ENCODE data around the gene SP7. TPM values are rescaled to one million over a fixed set of nuclear protein-coding genes. Genes with fewer than 3 reads are reported as not detected.

SP7 gene
- not detected in 5 replicates for total RNA-seq (2022; extraction: Qiagen RNA extraction; ENCODE audit: low read depth)

DNA sequence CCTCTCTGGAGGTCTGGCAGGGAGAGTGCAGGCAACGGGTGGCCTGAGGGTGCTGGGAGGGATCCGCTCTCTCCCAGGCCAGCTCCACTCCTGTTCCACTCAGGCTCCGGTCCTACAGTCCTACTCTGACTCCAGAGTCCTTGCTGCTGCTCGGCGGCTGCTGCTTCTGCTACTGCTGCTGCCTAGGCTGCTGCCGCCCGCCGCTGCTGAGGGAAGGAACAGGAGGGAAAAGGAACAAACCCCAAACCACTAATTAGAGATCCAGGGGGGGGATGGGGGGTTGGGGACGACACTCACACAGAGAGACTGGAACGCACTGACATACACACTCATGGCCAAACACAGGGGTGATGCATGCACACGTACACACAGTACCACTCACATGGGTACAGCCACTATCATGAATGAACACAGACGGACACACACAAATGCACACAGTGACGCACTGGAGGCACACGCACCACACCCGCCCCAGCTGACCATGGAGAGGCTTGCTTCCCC is at the start of gene SP7:
SP7 (minus strand) TSS at position 174 of the 501 bp plus-strand sequence. CDS start 708 bp downstream, outside the sequence.

DNA sequence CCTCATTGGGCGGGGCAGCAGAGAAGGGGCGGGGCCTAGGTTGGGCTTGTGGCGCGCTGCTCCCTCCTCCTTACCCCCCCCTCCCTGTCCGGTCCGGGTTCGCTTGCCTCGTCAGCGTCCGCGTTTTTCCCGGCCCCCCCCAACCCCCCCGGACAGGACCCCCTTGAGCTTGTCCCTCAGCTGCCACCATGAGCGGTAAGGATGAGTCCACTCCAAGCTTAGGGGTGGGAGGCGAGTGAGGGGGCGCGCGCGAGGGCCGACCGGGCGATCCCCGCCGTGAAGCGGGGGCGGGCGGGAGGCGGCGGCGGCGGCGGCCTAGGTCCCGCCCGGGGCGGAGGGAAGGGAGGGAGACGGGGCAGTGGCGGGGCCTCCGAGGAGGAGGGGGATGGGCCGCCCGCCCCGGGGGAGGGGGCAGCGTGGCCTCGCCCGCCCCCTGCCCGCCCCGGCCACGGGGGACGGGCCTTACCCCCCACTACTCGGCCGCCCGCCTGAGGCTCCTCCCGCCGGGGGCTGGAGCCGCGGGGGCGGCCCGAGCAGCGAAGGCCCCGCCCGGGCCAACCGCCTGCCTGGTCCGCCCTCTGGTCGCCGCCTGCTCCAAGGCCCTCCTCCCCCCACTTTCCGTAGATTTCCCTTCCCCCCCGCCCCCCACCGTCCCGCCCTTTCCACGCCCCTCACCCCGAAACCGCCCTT is 44.1 kb upstream of the SP7 start, which contains the start of gene SP1:
SP1 (plus strand) TSS at position 73 of the 690 bp plus-strand sequence; CDS start at position 189, 116 bp downstream.

DNA sequence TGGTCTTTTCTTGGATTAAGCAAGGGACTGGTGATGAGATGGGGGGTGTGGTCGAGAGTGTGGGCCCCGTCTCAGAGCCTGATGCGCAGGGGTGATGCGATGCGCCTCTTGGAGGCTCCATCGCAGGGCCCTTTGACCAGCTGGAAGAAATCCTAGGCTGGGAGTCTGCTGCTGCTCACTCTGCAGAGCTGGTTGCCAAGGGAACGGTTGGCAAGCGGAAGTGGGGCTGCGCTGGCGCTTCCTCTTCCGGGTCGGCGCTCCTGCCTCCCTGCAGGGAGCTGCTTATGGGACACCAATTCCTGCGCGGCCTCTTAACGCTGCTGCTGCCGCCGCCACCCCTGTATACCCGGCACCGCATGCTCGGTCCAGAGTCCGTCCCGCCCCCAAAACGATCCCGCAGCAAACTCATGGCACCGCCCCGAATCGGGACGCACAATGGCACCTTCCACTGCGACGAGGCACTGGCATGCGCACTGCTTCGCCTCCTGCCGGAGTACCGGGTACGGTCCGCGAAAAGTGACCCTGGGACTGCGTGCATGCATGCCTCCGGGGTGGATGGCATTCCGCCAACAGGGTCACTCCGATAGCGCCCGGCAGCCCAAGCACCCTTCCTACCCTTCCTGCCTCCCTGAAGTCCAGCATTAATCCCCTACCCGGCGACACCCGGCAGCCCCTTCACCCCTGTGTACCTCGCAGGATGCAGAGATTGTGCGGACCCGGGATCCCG is 36.5 kb downstream of the SP7 start, which contains the start of gene MYG1:
MYG1 (plus strand) TSS at position 242 of the 727 bp plus-strand sequence; CDS start at position 285, 43 bp downstream.

DNA sequence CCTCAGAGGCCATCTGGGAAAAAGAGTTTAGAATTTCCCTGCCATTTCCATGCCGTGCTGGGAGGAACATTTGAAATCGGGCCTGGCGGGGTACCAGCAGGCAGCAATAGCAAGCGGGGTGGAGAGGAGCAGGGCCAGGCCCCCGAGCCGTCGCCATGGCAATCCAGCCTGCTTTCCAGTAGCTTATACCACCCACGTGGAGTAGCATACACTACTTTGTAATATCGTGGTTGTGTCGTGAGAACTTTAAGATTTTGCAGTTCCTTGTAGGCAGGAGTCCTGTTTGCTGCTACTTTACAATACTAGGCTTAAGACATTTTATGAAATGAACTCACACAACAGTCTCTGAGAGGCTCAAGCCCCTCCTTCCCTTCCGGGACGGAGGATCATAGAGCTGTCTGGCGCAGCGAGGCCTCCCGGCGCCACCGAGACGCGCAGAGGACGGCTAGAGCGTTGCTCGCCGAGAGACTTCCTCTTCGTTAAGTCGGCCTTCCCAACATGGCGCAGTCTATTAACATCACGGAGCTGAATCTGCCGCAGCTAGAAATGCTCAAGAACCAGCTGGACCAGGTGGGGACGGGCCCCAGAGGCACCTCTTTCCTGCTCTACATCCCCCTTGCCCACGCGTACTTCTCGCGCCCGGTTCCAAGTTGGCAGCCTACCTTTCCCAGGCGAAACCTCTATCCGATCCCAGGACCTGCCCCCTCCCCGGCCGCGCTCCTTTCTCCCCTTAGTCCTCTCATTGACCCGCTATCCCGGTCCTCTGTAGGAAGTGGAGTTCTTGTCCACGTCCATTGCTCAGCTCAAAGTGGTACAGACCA is 40.9 kb downstream of the SP7 start, which contains the start of gene PFDN5:
PFDN5 (plus strand) TSS at position 473 of the 821 bp plus-strand sequence; CDS start at position 499, 26 bp downstream.

Other genes with a start within 250 kb of the SP7 start
- gene IGFBP6, start 238.7 kb downstream of the SP7 start, total RNA-seq (2022; extraction: Qiagen RNA extraction; ENCODE audit: low read depth) = 169 to 240 TPM (median 226 TPM) in 5 replicates
- 0.10 to 0.26 TPM (median 0.19 TPM) in 5 replicates for gene SOAT2, start 232.9 kb downstream of the SP7 start, total RNA-seq (2022; extraction: Qiagen RNA extraction; ENCODE audit: low read depth)
- 14.5 to 21.4 TPM (median 19.3 TPM) in 5 replicates for gene ZNF740, start 155.6 kb downstream of the SP7 start, total RNA-seq (2022; extraction: Qiagen RNA extraction; ENCODE audit: low read depth)
- 4.8 to 7.0 TPM (median 5.0 TPM) in 5 replicates for gene CSAD, start 155.4 kb downstream of the SP7 start, total RNA-seq (2022; extraction: Qiagen RNA extraction; ENCODE audit: low read depth)
- 0.26 to 0.47 TPM (median 0.31 TPM) in 5 replicates for gene ITGB7, start 129.1 kb downstream of the SP7 start, total RNA-seq (2022; extraction: Qiagen RNA extraction; ENCODE audit: low read depth)
- gene RARG, start 104.1 kb downstream of the SP7 start, total RNA-seq (2022; extraction: Qiagen RNA extraction; ENCODE audit: low read depth) = 24.4 to 34.3 TPM (median 29.3 TPM) in 5 replicates
- 15.6 to 25.1 TPM (median 20.0 TPM) in 5 replicates for gene ESPL1, start 68.1 kb downstream of the SP7 start, total RNA-seq (2022; extraction: Qiagen RNA extraction; ENCODE audit: low read depth)
- 495 to 550 TPM (median 496 TPM) in 5 replicates for gene PFDN5, start 40.8 kb downstream of the SP7 start, total RNA-seq (2022; extraction: Qiagen RNA extraction; ENCODE audit: low read depth)
- gene MYG1, start 36.7 kb downstream of the SP7 start, total RNA-seq (2022; extraction: Qiagen RNA extraction; ENCODE audit: low read depth) = 85.4 to 102 TPM (median 93.8 TPM) in 5 replicates
- gene AAAS, start 14.7 kb downstream of the SP7 start, total RNA-seq (2022; extraction: Qiagen RNA extraction; ENCODE audit: low read depth) = 70.5 to 85.4 TPM (median 78.7 TPM) in 5 replicates
- 22.3 to 29.9 TPM (median 28.6 TPM) in 5 replicates for gene SP1, start 43.8 kb upstream of the SP7 start, total RNA-seq (2022; extraction: Qiagen RNA extraction; ENCODE audit: low read depth)
- gene AMHR2, start 87.5 kb upstream of the SP7 start, total RNA-seq (2022; extraction: Qiagen RNA extraction; ENCODE audit: low read depth) = 0.92 to 2.6 TPM (median 1.9 TPM) in 5 replicates
- 304 to 405 TPM (median 367 TPM) in 5 replicates for gene PRR13, start 105.4 kb upstream of the SP7 start, total RNA-seq (2022; extraction: Qiagen RNA extraction; ENCODE audit: low read depth)
- 655 to 691 TPM (median 670 TPM) in 5 replicates for gene PCBP2, start 115.7 kb upstream of the SP7 start, total RNA-seq (2022; extraction: Qiagen RNA extraction; ENCODE audit: low read depth)
- gene MAP3K12, start 163.1 kb upstream of the SP7 start, total RNA-seq (2022; extraction: Qiagen RNA extraction; ENCODE audit: low read depth) = 11.1 to 16.8 TPM (median 14.7 TPM) in 5 replicates
- 44.2 to 67.4 TPM (median 56.3 TPM) in 5 replicates for gene TARBP2, start 164.9 kb upstream of the SP7 start, total RNA-seq (2022; extraction: Qiagen RNA extraction; ENCODE audit: low read depth)
- 0.17 TPM in 1 of 5 replicates, not detected in the others for gene NPFF, start 171.1 kb upstream of the SP7 start, total RNA-seq (2022; extraction: Qiagen RNA extraction; ENCODE audit: low read depth)